WERI-Rb-1 (cell line): ENCODE measurements around the gene BTBD19.

Experiments used
- DNase-seq: peaks from one replicate; pipeline ENCODE4 v3.0.0-alpha.2; 2020
- H3K27ac ChIP-seq: fragments of 250-450 bp; sonication (Bioruptor Pico); 2 replicates; pipeline ENCODE4 v1.5.1; 2020; ENCODE audit warnings: mild to moderate bottlenecking, moderate library complexity
- H3K27me3 ChIP-seq: fragments of 250-450 bp; sonication (Bioruptor Pico); 2 replicates; pipeline ENCODE4 v1.5.1; 2021; ENCODE audit warnings: mild to moderate bottlenecking, low read depth, moderate library complexity; ENCODE audit not compliant: insufficient read depth, severe bottlenecking
- H3K36me3 ChIP-seq: fragments of 250-450 bp; sonication (Bioruptor Pico); 2 replicates; pipeline ENCODE4 v1.5.1; 2020; ENCODE audit warnings: mild to moderate bottlenecking, moderate library complexity
- H3K4me3 ChIP-seq: 2 replicates; pipeline ENCODE4 v1.5.1; 2011; ENCODE audit warnings: low read depth, mild to moderate bottlenecking, control low read depth, low read length
- H3K9me3 ChIP-seq: fragments of 250-450 bp; sonication (Bioruptor Pico); 2 replicates; pipeline ENCODE4 v1.5.1; 2021; ENCODE audit warnings: mild to moderate bottlenecking, moderate library complexity; ENCODE audit not compliant: severe bottlenecking
- CTCF ChIP-seq: IDR thresholded peaks from 2 replicates; pipeline ENCODE4 v1.5.1; 2011; ENCODE audit warnings: low read depth, mild to moderate bottlenecking, control low read depth, inconsistent platforms, low read length

Gene BTBD19

GRCh38 chr1:44780583-44781121 lies 27.7 kb upstream of the BTBD19 start:
- peaks cover 58% of the 10 kb centered on the region for H3K36me3 ChIP-seq
- no peaks in the 10 kb centered on the region for H3K9me3 ChIP-seq
- no peak overlapping the region for H3K27ac ChIP-seq
- no peaks in the 10 kb centered on the region for H3K27me3 ChIP-seq
- no peak for DNase-seq
- no peak overlapping the region for H3K4me3 ChIP-seq
- TF ChIP-seq CTCF, result no peak

- Histone ChIP-seq H3K27me3 (no peaks in the 10 kb centered on the region), H3K4me3 (no peak overlapping the region), H3K36me3 (peaks cover 28% of the 10 kb centered on the region), H3K9me3 (no peaks in the 10 kb centered on the region), H3K27ac (no peak overlapping the region)
- no peak for TF ChIP-seq CTCF
- no peak for DNase-seq
Observed at GRCh38 chr1:44783697-44784093, 24.6 kb upstream of the BTBD19 start.

- Histone ChIP-seq H3K36me3 (peaks cover 21% of the 10 kb centered on the region), H3K9me3 (no peaks in the 10 kb centered on the region), H3K27ac (no peak overlapping the region), H3K27me3 (no peaks in the 10 kb centered on the region), H3K4me3 (no peak overlapping the region)
- TF ChIP-seq CTCF, result no peak
- DNase-seq, result no peak
Observed at GRCh38 chr1:44784094-44785028, 24.0 kb upstream of the BTBD19 start.

- Histone ChIP-seq H3K36me3 (peaks cover 15% of the 10 kb centered on the region), H3K27ac (no peak overlapping the region), H3K4me3 (no peak overlapping the region), H3K9me3 (no peaks in the 10 kb centered on the region), H3K27me3 (no peaks in the 10 kb centered on the region)
- no peak for TF ChIP-seq CTCF
- DNase-seq, result no peak
Observed at GRCh38 chr1:44785029-44785380, 23.3 kb upstream of the BTBD19 start.

GRCh38 chr1:44785501-44786137 lies 22.7 kb upstream of the BTBD19 start:
- Histone ChIP-seq H3K9me3 (no peaks in the 10 kb centered on the region), H3K27me3 (no peaks in the 10 kb centered on the region), H3K4me3 (no peak overlapping the region), H3K36me3 (peaks cover 12% of the 10 kb centered on the region; the same call in 1 of the 2 replicates), H3K27ac (no peak overlapping the region)
- TF ChIP-seq CTCF, result no peak
- DNase-seq, result no peak
